Measurements from ENCODE around the gene CDC42BPB. TPM values are rescaled to one million over a fixed set of nuclear protein-coding genes. Genes with fewer than 3 reads are reported as not detected.

The CDC42BPB gene
- polyA plus RNA-seq, 1 of the 3 experiments (the other 2 are of a cell fraction) = 61.6 TPM

GRCh38 chr14:103045371-103045869 is 11.9 kb downstream of the CDC42BPB start:
- Histone ChIP-seq H4K20me1 (ENCODE audit: insufficient read depth) (peaks cover 98% of the 10 kb centered on the region), H3K4me3 (ENCODE audit: low read depth in 2 of 2, low read length in 1 of 2) (no peak overlapping the region), H3K79me2 (ENCODE audit: insufficient read depth) (peaks cover 100% of the 10 kb centered on the region), H3K27ac (ENCODE audit: low read depth in 2 of 2, low read length in 1 of 2) (no peak overlapping the region), H3K27me3 (ENCODE audit: insufficient read depth) (no peaks in the 10 kb centered on the region), H3F3A (replicated peaks; ENCODE audit: insufficient read depth) (no peaks in the 10 kb centered on the region), H2AFZ (ENCODE audit: low read depth) (no peak overlapping the region), H3K36me3 (replicated peaks in 1 of 2; ENCODE audit: control insufficient read depth in 1 of 2, insufficient read depth in 2 of 2, low read length in 1 of 2) (peaks cover 7 to 22% of the 10 kb centered on the region in 2 experiments), H3K4me2 (no peak overlapping the region), H3K9ac (no peak overlapping the region), H3K9me3 (no peaks in the 10 kb centered on the region), H3K4me1 (ENCODE audit: control insufficient read depth in 1 of 2, insufficient read depth in 2 of 2, low read depth in 1 of 2, low read length in 1 of 2) (peaks cover 0 to 6% of the 10 kb centered on the region in 2 experiments; a peak in 1 of 4 replicates), H3K9me2 (no peaks in the 10 kb centered on the region)
- DNase-seq = no peak
- CTCF ChIA-PET = interaction anchor here (3.3 kb wide), 1 partner anchor 11 kb away, joined by 12 read pairs; the partner anchor contains the start of gene CDC42BPB
- 91% methylated on average over 15 of the region's 15 CpGs for WGBS (ENCODE audit: low lambda C conversion rate)
- TF ChIP-seq TCF12 (IDR thresholded peaks at IDR 0.05) (no peak), REST (IDR thresholded peaks at IDR 0.05; ENCODE audit: low read depth, low read length) (peak; percentile 86)
- POLR2A ChIA-PET = no interaction called here

- Histone ChIP-seq H3K79me2 (ENCODE audit: insufficient read depth) (peaks cover 100% of the 10 kb centered on the region), H3K4me3 (ENCODE audit: low read depth in 2 of 2, low read length in 1 of 2) (no peak overlapping the region), H3K9me2 (no peaks in the 10 kb centered on the region), H3K27ac (ENCODE audit: low read depth in 2 of 2, low read length in 1 of 2) (no peak overlapping the region), H3F3A (replicated peaks; ENCODE audit: insufficient read depth) (no peaks in the 10 kb centered on the region), H2AFZ (ENCODE audit: low read depth) (no peak overlapping the region), H3K4me2 (no peak overlapping the region), H3K36me3 (replicated peaks in 1 of 2; ENCODE audit: control insufficient read depth in 1 of 2, insufficient read depth in 2 of 2, low read length in 1 of 2) (peaks cover 7 to 26% of the 10 kb centered on the region in 2 experiments), H3K27me3 (ENCODE audit: insufficient read depth) (no peaks in the 10 kb centered on the region), H3K4me1 (ENCODE audit: control insufficient read depth in 1 of 2, insufficient read depth in 2 of 2, low read depth in 1 of 2, low read length in 1 of 2) (peaks cover 0 to 3% of the 10 kb centered on the region in 2 experiments; a peak in 1 of 4 replicates), H3K9ac (no peak overlapping the region), H3K9me3 (no peaks in the 10 kb centered on the region), H4K20me1 (ENCODE audit: insufficient read depth) (peaks cover 94% of the 10 kb centered on the region)
- TF ChIP-seq, protein P1, sequence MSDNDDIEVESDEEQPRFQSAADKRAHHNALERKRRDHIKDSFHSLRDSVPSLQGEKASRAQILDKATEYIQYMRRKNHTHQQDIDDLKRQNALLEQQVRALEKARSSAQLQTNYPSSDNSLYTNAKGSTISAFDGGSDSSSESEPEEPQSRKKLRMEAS (IDR thresholded peaks at IDR 0.05; ENCODE audit: low read depth) = no peak
- TF ChIP-seq SMC3 (IDR thresholded peaks at IDR 0.05; ENCODE audit: low read depth, low read length) (no peak), JUND (IDR thresholded peaks at IDR 0.05) (no peak), GATA2 (CRISPR knock-in tag; IDR thresholded peaks at IDR 0.05) (no peak), RCOR1 (IDR thresholded peaks at IDR 0.05; ENCODE audit: low read length) (no peak)
- DNase-seq = no peak
- ChIA-PET POLR2A (no interaction called here), CTCF (interaction anchor here (1.5 to 3.3 kb wide), 2 partner anchors 13 to 32 kb away, joined by 3 to 12 read pairs; partner anchors contain the start of gene CDC42BPB)
- WGBS (ENCODE audit: low lambda C conversion rate) = 96% methylated on average over 8 of the region's 8 CpGs
Measured at GRCh38 chr14:103043257-103044015, 13.9 kb downstream of the CDC42BPB start.
